Psoas muscle (tissue), 8 donors: Measurements from ENCODE around the gene MLLT1. TPM values are rescaled to one million over a fixed set of nuclear protein-coding genes. Genes with fewer than 3 reads are reported as not detected.

Experiments
- ATAC-seq, 4 donors: fragments of 200-7000 bp; cut with Tn5 transposase; one replicate each; pipeline ENCODE4 v1.9.1; 2020; ENCODE audit warnings: moderate library complexity in 3 of 4, mild to moderate bottlenecking in 2 of 4
- DNase-seq, 2 donors: peaks; one replicate each; pipeline ENCODE4 v3.0.0-alpha.2; 2020
- H3K27ac ChIP-seq: fragments of 200-600 bp; one replicate; pipeline ENCODE4 v1.8.0; 2022
- H3K27me3 ChIP-seq, 3 donors: fragments of 200-600 bp in 1 of 3; one replicate each; pipeline versions ENCODE4 v1.6.1 to v1.8.0; 2013 to 2022; ENCODE audit warnings: low read length in 2 of 3, mild to moderate bottlenecking in 2 of 3, moderate library complexity in 1 of 3; ENCODE audit not compliant: insufficient read depth in 3 of 3
- H3K36me3 ChIP-seq, 2 donors: fragments of 200-600 bp in 1 of 2; one replicate each; pipeline versions ENCODE4 v1.6.1 to v1.8.0; 2013 to 2022; ENCODE audit warnings: low read depth in 1 of 2, mild to moderate bottlenecking in 1 of 2, moderate library complexity in 1 of 2; ENCODE audit not compliant: insufficient read depth in 1 of 2
- H3K4me1 ChIP-seq: fragments of 200-600 bp; one replicate; pipeline ENCODE4 v1.8.0; 2022
- H3K4me3 ChIP-seq: fragments of 200-600 bp; one replicate; pipeline ENCODE4 v1.8.0; 2022; ENCODE audit warnings: mild to moderate bottlenecking
- H3K9me3 ChIP-seq: fragments of 200-600 bp; one replicate; pipeline ENCODE4 v1.8.0; 2022
- CTCF ChIP-seq: fragments of 200-600 bp; IDR thresholded peaks from one replicate; pipeline ENCODE4 v1.8.0; 2022; ENCODE audit warnings: antibody characterized with exemption
- WGBS, 3 donors: extraction: QIAGEN DNeasy Blood & Tissue Kit; methylation state at CpG; one replicate each; pipeline versions ENCODE4 v1.1.6 to v1.1.7; 2013; 5-methylcytosine and 5-hydroxymethylcytosine counted together
- intact Hi-C, 2 donors: fragments of 100-400 bp; cut with DNase I; formaldehyde crosslinking; loops; one replicate each; pipeline versions ENCODE4 v1.11.0 to v1.14.2; 2022
- polyA plus RNA-seq, 3 donors: library from polyadenylated mRNA; stranded (reverse); fragments of 200-250 nt; gene quantifications; one replicate each; pipeline ENCODE4 v1.2.3, GENCODE V29; 2013
- total RNA-seq, 4 donors: library from RNA; stranded (reverse); fragmentation: NEBNext Ultra II Directional in 2 of 4; extraction: Animal tissue kit (Norgen Biotek cat#: 25700) in 2 of 4; gene quantifications; one replicate each; pipeline versions ENCODE4 v1.2.1 to v1.2.4, GENCODE V29; 2021 to 2023
- donor health status: healthy with polysubstance abuse.
- donor health status: DM: no; HTN: no; CAD: no; lungs with moderate emphysema.
- donor health status: Bipolar disorder and iron deficiency.
- donor health status: healthy.
- donor health status: DM: yes; HTN: yes; CAD: no.
- donor health status: DM: no; HTN: no; CAD: no.
- donor health status: DM: no; HTN: no; CAD: no.
- donor health status: DM: yes; HTN: yes; CAD: no.

The MLLT1 gene
- total and polyA plus RNA-seq, 7 donors: 24.2 to 51.7 (median 35.8) TPM

GRCh38 chr19:6268382-6268771 lies 11.4 kb downstream of the MLLT1 start:
- Histone ChIP-seq H3K9me3 (no peaks in the 10 kb centered on the region), H3K27me3 (no peaks in the 10 kb centered on the region), H3K4me3 (no peak overlapping the region), H3K27ac (no peak overlapping the region), H3K36me3 (peaks cover 0 to 50% of the 10 kb centered on the region in 2 donors), H3K4me1 (peaks cover 49% of the 10 kb centered on the region)
- no peak for TF ChIP-seq CTCF
- no peak for ATAC-seq
- 89 to 97% (median 94%) methylated on average over 4 of the region's 4 CpGs for WGBS, 3 donors
- intact Hi-C loops: no loop called here
- no peak for DNase-seq

GRCh38 chr19:6267552-6268381 lies 12.0 kb downstream of the MLLT1 start:
- TF ChIP-seq CTCF: no peak
- H3K4me1 ChIP-seq: peaks cover 49% of the 10 kb centered on the region
- ATAC-seq (no peak), DNase-seq (no peak)
- no peak overlapping the region for H3K27ac ChIP-seq
- no peaks in the 10 kb centered on the region for H3K27me3 ChIP-seq
- no peak overlapping the region for H3K4me3 ChIP-seq
- H3K9me3 ChIP-seq: no peaks in the 10 kb centered on the region
- WGBS, 3 donors: 88 to 93% (median 89%) methylated on average over 17 of the region's 17 CpGs
- intact Hi-C loops: no loop called here
- H3K36me3 ChIP-seq: peaks cover 0 to 50% of the 10 kb centered on the region in 2 donors

- DNase-seq (no peak), ATAC-seq (no peak)
- no peaks in the 10 kb centered on the region for H3K27me3 ChIP-seq
- H3K27ac ChIP-seq: peak overlapping the region; percentile 79
- peaks cover 0 to 69% of the 10 kb centered on the region in 2 donors for H3K36me3 ChIP-seq
- TF ChIP-seq CTCF: no peak
- intact Hi-C loops: no loop called here
- no peaks in the 10 kb centered on the region for H3K9me3 ChIP-seq
- H3K4me3 ChIP-seq: no peak overlapping the region
- peaks cover 43% of the 10 kb centered on the region for H3K4me1 ChIP-seq
- 90 to 94% (median 90%) methylated on average over 4 of the region's 4 CpGs for WGBS, 3 donors
Observed at GRCh38 chr19:6264803-6265202, 15.0 kb downstream of the MLLT1 start.

- Histone ChIP-seq H3K9me3 (no peaks in the 10 kb centered on the region), H3K27me3 (no peaks in the 10 kb centered on the region), H3K4me3 (peak overlapping the region; percentile 28), H3K27ac (peak overlapping the region; percentile 79), H3K36me3 (peaks cover 0 to 60% of the 10 kb centered on the region in 2 donors), H3K4me1 (peaks cover 51% of the 10 kb centered on the region)
- peak; percentile 50 to 70 (median 61) for ATAC-seq
- no peak for TF ChIP-seq CTCF
- intact Hi-C loops: no loop called here
- peak in 1 of 2 donors; percentile 53 for DNase-seq
- 35 to 53% (median 41%) methylated on average over 18 of the region's 18 CpGs for WGBS, 3 donors
Observed at GRCh38 chr19:6263735-6264444, 15.9 kb downstream of the MLLT1 start.
